CD4-positive, alpha-beta T cell treated with Interleukin-17A for 1 hour (primary cell): ENCODE measurements around the gene TCEA3.

Experiments used
- DNase-seq: peaks from one replicate; pipeline ENCODE4 v3.0.0-alpha.2; 2020

Gene TCEA3

DNA sequence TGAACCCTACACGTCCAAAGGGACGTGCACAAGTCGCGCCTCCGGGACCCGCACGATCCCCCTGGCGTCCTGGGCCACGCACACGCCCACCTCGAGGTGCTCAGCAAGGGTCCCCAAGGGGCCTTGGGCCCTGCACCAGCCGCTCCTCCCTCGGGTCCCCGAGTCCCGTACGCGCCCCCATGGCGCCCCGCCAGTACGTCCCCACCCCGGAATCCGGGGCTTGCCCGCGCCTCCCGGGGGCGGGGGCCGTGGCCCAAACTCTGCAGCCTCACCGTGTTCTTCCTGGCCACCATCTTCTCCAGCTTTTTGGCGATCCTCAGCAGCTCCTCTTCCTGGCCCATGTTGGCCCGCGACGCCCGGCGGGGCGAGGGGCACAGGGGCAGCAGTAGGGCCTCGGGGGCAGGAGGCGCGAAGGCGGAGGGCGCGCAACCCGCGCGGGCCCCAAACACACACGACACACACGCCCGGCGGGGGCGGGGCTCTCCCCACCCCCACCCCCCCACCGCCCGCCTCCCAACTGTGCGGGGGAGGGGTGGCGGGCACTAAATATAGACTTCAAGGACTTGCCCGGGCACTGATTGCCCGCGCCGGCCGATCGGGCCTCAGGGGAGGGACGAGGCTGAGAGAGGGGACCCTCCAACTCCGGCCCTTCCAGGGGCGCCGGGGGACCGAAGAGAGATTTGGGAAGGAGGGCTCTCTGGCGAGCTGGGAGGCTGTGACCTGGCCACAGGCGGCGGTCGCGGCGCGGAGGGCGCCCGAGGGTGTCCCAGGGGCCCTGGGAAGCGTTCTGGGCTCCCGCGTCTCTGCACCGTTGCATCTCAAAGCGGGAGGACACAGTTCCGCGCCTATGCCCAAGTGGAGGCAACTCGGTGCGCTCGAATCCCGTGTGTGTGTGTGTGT lies at the start of gene TCEA3:
Gene TCEA3 (minus strand): TSS at position 456 of the 900 bp plus-strand sequence. CDS start 115 bp downstream, at position 341.
- peak; percentile 37 for DNase-seq

DNA sequence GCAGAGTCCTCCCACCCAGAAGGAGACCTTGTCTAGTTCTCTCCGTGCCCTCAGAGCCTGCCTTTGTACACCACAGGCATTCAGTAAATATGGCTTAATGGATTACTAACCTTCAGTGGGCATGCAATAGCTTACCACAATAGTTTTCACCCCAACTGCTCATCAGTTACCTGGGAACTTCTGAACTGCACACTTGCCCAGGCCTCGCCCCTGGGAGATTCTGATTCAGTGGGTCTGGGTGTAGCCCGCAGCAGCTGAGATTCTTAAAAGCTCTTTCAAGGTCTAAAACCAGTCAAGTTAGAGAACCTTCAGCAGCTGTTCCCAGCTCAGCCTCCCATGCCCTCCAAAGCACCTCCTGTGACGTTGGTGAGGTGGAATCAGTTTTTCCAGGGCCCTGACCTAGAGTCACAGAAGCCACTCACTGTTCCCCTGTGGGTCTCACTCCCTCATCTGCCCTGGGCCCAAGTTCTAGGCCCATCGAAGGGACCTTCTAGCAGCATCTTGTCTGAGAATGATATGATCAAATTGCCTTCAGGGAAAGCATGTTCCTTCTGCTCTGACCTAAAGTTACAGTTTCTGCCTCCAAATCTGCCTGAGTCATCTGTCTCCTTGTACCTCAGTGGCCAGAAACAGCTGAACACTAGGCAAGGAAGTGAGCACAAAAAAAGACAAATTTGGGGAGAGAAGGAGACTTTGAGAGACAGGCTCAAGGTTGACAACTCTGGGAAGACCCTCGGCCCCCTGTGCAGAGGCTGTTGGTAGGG lies 48.7 kb upstream of the TCEA3 start:
- no peak for DNase-seq

DNA sequence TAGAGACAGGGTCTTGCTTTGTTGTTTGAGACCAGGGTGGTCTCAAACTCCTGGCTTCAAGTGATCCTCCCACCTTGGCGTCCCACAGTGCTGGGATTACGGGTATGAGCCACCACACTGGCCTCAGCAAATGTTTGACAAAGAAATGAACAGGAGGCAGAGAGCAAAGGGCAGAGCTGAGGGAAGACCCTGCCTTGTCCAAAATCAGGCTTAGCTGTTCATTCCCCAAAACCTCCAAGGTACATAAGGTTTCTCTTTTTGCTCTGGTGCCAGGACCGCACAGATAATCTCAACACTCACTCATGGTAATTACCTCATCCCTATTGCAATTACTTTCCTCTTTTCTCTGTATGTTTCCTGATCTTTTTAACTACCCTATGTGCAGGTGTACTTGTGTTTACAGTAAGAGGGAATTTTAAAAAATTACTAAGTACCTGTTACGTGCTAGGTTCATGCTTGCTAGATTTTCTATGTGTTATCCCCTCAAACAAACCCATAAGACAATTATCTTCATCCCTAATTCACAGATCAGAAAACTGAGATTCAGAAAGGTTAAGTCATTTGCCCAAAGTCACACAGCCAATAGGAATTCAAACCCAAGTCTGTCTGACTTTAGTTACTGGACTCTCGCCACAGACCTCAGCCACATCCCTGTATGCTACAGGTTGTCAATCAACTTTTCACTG lies 47.9 kb upstream of the TCEA3 start:
- no peak for DNase-seq

DNA sequence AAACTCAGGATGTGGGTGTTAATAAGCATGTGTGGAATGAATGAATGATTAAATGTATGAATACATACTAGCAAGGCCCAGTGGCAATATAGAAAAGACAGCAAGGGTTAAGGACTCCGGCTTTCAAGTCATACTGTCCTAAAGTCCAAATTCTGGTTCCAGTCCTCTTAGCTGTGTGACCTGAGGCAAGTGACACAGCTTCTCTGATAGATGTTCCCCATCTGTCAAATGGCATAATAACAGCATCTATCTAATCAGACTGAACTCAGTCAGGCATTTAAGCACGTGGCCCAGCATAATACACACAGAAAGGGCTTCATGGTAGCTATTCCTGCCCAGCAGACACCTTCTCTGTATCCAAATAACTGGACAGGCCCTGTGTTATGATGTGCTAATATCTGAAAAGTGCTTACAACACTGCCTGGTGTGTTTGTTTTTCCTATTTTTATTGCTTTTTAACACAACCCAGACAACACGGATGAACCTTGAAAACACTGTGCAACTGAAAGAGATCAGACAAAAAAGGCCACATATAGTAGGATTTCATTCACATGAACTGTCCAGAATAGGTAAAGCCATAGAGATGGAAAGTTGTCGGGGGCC lies 47.0 kb upstream of the TCEA3 start:
- DNase-seq = no peak

DNA sequence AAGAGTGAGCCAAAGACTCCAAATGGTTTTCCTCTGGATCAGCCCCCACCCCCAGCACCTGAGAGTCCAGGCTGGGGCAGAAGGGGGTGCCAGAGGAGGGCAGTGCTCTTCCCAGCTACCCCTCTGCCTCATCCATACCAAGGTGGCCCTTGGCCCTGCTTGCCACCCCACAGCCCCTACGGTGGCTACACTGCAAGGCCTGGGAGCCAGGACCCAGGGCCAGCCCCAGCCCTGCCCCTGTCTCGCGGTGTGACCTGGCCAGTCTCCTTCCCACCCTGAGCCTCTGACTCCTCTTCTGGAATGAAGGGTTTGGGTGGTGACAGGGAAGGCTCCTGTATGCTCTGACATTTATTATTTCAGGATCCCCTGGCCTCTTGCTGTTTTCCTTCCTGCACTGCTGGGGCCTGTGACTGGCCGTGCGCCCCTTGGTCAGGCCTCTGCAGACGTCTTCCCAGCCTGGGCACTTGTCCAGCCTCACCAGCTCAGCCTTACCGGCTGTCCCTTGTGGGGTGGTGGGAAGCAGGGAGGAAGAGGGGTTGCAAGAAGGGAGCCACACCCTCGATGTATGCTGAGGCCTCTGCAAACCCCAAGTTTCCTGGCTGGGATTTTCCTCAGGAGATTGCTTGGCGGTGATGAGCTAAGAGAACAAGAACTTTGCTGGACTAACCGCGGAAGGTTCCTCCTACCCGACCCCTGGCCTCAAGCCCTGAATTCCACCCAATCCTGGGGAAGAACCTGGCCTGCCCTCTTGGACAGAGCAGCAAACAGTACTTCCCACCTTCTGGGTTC lies 45.9 kb upstream of the TCEA3 start:
- no peak for DNase-seq

DNA sequence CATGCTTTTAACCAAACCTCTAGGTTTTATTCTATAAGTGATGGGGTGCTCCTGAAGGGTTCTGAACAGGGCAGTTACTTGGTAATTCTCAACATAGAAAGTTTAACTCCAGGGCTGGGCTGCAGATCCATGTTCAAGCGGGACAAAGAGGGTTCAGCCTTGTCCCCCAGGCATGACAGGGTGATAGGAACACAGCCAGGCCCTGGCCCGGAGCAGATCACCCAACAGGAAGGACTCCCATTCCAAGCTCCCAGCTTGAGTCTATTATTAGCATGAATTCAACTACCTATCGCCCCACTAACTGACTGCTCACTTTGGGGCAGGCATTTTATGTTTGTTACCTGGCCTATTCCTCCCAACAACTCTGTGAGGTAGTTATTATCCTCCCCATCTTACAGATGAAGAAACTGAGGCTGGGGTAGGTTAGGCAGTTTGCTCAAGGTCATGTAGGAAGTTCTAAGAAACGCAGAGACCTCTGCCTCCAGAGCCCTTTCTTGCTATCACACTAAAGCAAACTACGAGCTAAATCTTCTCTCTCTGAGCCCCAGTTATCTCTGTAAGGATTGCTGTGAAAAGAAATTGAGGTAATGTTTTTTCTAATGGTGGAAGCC lies 44.9 kb upstream of the TCEA3 start:
- no peak for DNase-seq

DNA sequence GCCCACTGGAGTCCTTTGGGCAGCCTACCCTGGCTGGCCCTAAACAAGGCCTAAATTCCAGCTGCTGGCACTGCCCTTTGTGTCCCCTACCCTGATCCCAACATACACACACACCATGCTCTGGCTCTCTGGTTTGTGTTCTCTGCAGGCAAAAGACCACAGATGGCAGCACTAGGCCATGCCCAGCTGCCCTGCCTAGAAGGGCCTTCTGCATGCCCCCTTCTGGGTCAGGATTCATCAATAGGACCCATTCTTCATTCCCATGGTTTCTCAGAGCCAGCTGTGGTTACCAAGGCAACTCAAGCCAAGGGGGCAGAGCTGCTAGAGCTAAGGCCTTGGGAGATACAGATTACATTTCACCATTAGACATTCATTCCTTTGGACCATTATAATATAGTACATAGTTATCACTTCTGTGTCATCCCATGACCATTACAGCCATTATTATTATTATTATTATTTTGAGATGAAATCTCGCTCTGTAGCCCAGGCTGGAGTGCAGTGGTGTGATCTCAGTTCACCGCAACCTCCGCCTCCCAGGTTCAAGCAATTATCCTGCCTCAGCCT lies 42.0 kb upstream of the TCEA3 start:
- no peak for DNase-seq

DNA sequence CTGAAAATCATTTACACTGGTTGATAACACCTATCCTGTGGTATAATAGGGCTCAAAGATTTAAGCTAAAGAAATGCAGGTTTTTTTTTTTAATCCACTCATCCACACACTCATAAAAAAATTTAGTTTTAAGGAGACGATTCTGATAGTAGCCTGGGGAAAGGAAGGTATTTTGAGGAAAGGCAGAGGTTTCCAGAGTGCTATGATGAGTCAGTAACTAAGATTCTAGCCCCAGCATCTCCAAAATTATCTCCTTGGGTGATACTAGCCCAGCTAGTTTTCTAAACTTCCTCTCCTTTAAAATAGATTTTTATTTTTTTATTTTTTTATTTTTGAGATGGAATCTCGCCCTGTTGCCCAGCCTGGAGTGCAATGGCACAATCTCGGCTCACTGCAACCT lies 38.7 kb upstream of the TCEA3 start:
- no peak for DNase-seq

DNA sequence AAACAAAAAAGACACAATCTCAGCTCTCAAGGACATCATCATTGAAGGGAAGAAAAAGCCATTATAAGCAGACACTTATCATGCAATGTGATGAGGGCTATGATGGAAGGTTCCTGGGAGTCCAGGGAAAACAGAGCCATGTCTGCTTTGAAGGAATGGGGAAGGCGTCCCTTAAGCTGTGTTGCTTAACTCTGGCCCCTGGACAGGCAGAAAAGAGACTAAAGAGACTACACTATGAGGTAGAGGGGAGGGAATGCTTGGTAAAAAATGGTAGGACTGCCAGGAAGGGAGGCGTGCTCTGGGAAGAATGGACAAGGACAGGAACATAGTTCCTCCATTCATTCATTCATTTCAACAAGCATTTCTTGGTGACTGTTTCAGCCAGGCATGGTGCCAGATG lies 38.2 kb upstream of the TCEA3 start:
- no peak for DNase-seq

DNA sequence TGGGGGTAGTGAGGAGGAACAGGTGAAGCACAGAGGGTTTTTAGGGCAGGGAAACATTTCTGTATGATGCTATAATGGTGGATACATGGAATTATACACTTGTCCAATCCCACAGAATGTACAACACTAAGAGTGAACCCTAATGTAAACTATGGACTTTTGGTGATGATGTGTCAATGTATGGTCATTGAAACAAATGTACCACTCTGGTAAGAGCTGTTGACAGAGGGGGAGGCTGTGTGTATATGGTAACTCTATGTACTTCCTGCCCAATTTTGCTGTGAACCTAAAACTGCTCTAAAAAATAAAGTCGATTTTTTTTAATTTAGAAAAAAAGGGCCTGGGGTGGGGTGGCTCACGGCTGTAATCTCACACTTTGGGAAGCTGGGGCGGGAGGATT lies 36.5 kb upstream of the TCEA3 start:
- no peak for DNase-seq

DNA sequence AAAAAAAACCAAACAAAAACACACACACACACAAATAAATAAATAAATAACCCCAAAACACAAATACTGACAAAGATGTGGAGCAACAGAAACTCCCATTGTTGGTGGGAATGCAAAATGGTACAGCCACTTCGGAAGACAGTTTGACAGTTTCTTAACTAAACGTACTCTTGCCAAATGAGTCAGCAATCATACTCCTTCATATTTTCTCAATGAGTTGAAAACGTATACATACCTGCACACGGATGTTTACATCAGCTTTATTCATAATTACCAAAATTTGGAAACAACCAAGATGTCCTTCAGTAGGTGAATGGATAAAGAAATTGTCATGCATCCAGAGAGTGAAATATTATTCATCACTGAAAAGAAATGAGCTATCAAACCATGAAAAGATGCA lies 36.0 kb upstream of the TCEA3 start:
- DNase-seq = no peak

DNA sequence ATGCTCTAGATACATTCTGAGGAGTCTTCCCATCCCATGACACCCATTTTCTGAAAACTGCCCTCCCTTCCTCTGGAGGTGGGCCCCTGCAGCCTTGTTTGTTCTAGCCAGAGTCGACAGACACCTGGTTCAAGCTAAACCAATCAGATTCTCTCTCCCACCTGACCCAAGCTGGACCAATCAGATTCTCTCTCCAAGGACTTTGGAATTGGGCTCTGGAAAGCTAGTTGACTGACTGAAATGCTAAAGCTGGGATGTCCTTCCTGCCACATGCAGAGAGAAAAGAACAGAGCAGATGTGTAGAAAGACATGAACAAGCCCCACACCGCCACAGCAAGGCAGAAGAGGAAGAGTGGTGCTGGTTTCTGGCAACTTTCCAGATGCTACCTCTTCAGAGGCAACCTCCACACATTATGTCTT lies 34.8 kb upstream of the TCEA3 start:
- no peak for DNase-seq

DNA sequence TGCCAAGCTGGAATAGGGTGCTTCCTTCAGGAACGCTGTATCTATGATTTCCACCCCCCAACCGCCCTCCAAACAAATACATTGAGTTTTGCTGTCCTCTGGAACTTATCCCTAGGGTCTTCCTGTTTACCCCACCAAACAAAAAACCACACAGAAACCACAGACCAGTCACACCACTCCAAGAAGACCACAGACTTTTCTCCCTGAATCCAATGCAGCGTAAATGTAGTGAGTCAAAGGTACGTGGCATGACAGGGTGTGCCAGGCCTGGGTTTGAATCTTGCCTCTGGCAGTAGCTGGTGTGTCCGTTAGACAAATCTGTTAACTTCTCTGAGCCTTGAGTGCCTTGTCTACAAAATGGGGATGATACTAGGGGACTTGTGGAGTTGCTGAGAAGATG lies 31.7 kb upstream of the TCEA3 start:
- DNase-seq = no peak

DNA sequence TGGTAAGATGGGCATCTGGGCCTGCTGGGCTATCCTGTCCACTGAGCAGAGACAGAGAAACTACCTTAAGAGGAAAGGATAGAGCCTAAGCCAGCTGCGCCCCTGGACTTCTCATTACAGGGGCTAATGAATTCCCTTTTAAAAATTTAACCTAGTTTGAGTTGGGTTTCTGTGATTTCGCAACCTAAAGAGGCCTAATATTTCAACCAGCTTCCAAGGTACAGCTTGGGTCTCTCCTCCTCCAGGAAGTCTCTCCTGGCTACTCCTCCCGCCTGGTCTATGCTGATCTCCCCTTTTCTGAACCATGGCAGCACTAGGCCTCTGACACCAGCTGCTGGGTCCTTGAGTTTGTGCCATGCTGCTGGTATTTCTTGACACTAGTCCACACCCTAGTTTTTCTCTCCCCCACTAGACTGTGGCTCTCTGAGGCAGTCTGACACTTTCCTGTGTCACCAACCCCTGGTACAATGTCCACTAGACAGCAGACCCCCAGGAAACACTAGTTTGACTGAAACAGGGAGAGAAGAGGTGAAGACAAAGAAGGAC lies 29.0 kb upstream of the TCEA3 start:
- DNase-seq = no peak

DNA sequence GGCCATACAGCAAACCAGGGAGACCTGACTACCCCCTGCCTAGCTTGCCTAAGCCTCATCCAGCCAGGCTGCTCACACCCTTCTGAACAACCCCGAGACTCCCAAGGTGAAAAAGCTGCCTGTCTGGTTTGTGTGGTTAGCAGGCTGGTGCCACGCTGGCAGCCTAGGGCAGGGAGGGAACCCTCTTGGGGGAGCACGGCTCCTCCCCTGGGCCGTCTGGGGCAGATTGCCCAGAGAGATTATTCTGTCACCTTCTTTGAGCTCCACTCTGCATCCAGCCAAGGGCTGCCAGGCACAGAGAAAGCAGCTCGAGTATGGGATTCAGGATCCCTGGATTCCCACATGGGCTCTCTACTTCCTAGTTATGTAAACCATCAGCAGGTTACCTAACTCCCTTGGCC lies 27.5 kb upstream of the TCEA3 start:
- DNase-seq = peak; percentile 60

DNA sequence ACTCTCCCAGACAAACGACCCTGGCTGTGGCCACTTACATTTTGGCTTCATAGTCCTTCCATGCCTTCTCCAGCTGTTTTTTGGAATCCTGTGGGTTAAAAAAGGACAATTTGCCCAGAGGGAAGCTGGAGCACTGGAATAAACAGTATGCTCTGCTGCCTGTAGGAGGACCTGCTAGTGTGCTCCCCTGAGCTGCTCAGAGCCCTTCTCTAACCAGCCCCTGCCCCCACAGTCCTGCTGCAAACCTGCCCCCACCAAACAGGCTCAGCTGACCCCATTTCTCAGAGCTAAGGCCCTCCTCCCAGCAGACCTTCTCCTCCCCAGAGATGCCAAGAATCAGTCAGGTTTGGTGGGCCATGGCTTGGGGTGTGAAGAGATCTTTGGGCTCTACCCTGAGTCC lies 26.9 kb upstream of the TCEA3 start:
- no peak for DNase-seq

DNA sequence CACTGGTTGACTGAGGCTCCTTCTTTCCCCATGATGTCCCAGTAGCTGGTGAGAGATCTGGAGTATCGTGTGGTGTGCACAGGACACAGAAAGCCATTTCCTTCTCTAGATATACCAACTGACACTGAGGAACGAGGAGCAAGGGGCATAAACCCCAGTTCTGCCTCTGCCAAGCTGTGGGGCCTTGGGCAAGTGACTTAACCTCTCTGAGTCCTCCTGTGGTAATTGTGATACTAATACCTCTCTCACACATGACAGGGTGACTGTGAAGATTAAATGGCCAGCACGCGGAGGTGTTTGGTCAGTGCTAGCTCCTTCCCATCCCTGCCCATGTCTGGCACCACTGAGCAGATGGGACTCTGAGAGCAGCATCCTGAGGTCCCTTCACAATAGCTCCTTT lies 26.3 kb upstream of the TCEA3 start:
- no peak for DNase-seq

DNA sequence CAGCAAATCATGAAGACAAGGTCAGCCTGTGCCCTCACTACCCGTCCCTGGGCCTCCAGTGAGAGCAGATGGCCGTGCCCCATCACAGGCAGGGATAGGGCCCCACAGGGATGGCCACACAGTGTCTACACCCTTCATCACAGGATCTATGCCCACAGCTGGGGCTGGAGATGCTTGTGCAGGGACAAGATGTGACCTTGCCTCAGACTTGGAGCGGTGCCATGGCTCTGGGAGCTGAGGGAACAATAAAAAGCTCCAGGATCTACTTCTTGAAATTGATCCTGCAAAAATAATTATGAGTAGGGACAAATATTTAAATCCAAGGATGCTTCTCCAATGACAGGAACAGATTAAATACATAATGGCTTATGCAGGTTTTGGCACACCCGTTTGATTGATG lies 25.4 kb upstream of the TCEA3 start:
- no peak for DNase-seq

DNA sequence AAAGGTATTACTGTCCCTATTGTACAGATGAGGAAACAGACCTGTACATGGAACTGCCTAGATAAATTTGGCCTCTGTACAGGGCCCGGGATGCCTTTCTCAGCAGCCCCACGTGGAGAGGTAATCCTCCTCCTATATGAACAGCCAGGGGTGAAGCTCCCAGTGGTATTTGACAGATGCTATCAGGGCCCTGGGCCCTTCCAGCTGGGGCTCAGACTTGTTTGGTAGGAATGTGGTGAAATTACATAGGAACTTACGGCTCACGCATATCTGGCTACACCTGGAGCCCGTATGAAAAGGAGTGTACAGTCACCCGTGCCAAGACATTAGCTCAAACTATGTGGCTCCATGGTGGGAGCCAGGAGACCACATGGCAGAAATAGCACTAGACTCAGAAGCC lies 24.8 kb upstream of the TCEA3 start:
- DNase-seq = no peak

DNA sequence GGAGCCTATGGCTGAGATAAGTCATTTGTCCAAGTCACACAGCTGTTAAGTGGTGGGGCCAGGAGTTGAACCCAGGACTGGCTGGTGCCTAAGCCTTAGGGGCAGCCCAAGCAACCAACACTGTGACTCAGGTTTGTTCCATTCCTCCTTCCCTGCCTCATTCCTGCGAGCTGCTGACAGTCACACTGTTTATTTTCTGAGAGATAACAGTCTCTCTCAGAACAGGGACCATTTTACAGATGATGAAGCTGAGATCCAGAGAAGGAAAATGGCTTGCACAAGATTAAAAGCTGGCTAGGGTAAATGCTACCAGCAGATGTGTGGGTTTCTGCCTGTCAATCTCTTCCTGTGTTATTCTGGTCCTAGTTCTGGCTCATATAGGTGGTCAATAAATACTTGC lies 24.3 kb upstream of the TCEA3 start:
- no peak for DNase-seq

DNA sequence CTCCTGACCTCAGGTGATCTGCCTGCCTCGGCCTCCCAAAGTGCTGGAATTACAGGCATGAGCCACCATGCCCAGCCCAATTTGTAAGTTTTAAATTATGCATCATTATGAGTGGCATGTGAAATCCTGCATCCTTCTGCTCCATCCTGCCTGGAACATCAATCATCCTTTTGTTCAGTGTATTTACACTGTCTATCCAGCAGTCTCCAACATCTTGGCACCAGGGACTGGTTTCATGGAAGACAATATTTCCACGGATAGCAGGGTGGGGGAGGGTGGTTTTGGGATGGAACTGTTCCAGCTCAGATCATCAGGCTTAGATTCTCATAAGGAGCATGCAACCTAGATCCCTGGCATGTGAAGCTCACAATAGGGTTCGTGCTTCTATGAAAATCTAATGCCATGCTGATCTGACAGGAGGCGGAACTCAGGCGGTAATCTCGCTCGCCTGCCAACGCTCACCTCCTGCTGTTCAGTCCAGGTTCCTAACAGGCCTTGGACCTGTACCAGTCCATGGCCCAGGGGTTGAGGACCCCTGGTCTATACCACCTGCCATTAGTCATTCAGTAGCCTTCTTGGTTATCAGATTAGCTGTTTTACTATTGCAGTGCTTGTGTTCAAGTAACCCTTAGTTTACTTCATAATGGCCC lies 22.2 kb upstream of the TCEA3 start:
- DNase-seq = no peak
